HepG2 (cell line): Measurements from ENCODE around the gene CPHXL. TPM values are rescaled to one million over a fixed set of nuclear protein-coding genes. Genes with fewer than 3 reads are reported as not detected.

ENCODE experiments used
- ATAC-seq: fragments of 200-7000 bp; cut with Tn5 transposase; 3 replicates; pipeline ENCODE4 v1.9.1; 2020; ENCODE audit warnings: mild to moderate bottlenecking, moderate library complexity
- BruUV-seq: library from RNA; stranded (reverse); fragments of 400-500 nt; replicated peaks from 2 replicates; lab custom pipeline; 2021; lab: Mats Ljungman, UMichigan
- CTCF ChIA-PET: fragments of 300-600 bp; formaldehyde crosslinking; extraction: SDS; loops from one replicate; lab custom pipeline; 2021; ENCODE audit warnings: low total read pairs, inconsistent platforms, low intra/inter-chr PET ratio; lab: Yijun Ruan, JAX
- POLR2A ChIA-PET: fragments of 350-600 bp; sonication (Branson Sonifier 250); formaldehyde crosslinking; loops from one replicate; lab custom pipeline; 2020; ENCODE audit warnings: antibody characterized with exemption, inconsistent platforms; lab: Yijun Ruan, JAX
- DNase-seq: peaks from one replicate; pipeline ENCODE4 v3.0.0-alpha.2; 2015; ENCODE audit warnings: low spot score
- FAIRE-seq: peaks from 3 replicates; lab custom pipeline; 2011; peaks lifted over from hg19 to GRCh38; lab: Jason Lieb, UNC
- H2AFZ ChIP-seq: one replicate; pipeline ENCODE4 v1.6.1; 2011; ENCODE audit warnings: low read length, inconsistent platforms
- H3K27ac ChIP-seq: fragments of 300-600 bp; 3 replicates; pipeline ENCODE4 v1.8.0; 2011; ENCODE audit warnings: mixed run types, mild to moderate bottlenecking, mixed read lengths, low read length, inconsistent platforms; ENCODE audit not compliant: insufficient read depth; ENCODE audit errors: extremely low read length
- H3K27me3 ChIP-seq, 2 experiments: fragments of 200-600 bp in 1 of 2; 2 replicates in 1 of 2; 3 replicates in 1 of 2; pipeline versions ENCODE4 v1.6.0 to v1.8.0; 2011; ENCODE audit warnings: low read length in 2 of 2, mild to moderate bottlenecking in 2 of 2, moderate library complexity in 2 of 2, inconsistent platforms in 1 of 2; ENCODE audit not compliant: insufficient read depth in 2 of 2, control insufficient read depth in 1 of 2
- H3K36me3 ChIP-seq, 2 experiments: fragments of 200-600 bp in 1 of 2; replicated peaks in 1 of 2; 2 replicates in 1 of 2; 3 replicates in 1 of 2; pipeline versions ENCODE4 v1.5.1 to v1.8.0; 2011; ENCODE audit warnings: low read length in 2 of 2, inconsistent platforms in 1 of 2; ENCODE audit not compliant: insufficient read depth in 2 of 2, control insufficient read depth in 1 of 2
- H3K4me1 ChIP-seq: 2 replicates; pipeline ENCODE4 v1.5.1; 2012; ENCODE audit warnings: low read length, inconsistent platforms; ENCODE audit not compliant: insufficient read depth
- H3K4me2 ChIP-seq: 2 replicates; pipeline ENCODE4 v1.6.0; 2011; ENCODE audit warnings: low read depth, low read length, inconsistent platforms
- H3K4me3 ChIP-seq, 3 experiments: fragments of 200-600 bp in 1 of 3; sonication (generic), shearing (Covaris generic) in 1 of 3; replicated peaks in 1 of 3; 2 replicates each; pipeline ENCODE4 v1.5.1; 2011 to 2016; ENCODE audit warnings: low read length in 3 of 3, inconsistent platforms in 2 of 3, low read depth in 2 of 3, mild to moderate bottlenecking in 2 of 3, control low read depth in 1 of 3, mixed read lengths in 1 of 3; ENCODE audit not compliant: insufficient read depth in 1 of 3
- H3K79me2 ChIP-seq: one replicate; pipeline ENCODE4 v1.6.1; 2011; ENCODE audit warnings: low read length, inconsistent platforms; ENCODE audit not compliant: insufficient read depth
- H3K9ac ChIP-seq: 2 replicates; pipeline ENCODE4 v1.6.0; 2011; ENCODE audit warnings: mild to moderate bottlenecking, low read depth, low read length, inconsistent platforms; ENCODE audit not compliant: insufficient read depth
- H3K9me3 ChIP-seq: 2 replicates; pipeline ENCODE4 v1.5.1; 2012; ENCODE audit warnings: mild to moderate bottlenecking, low read length
- H4K20me1 ChIP-seq: 2 replicates; pipeline ENCODE4 v1.6.0; 2011; ENCODE audit warnings: inconsistent platforms, mild to moderate bottlenecking, low read length, moderate library complexity; ENCODE audit not compliant: insufficient read depth
- DDIT3 ChIP-seq: sonication (generic); formaldehyde crosslinking; IDR thresholded peaks from 2 replicates; pipeline ENCODE4 v1.4.0; 2020; ENCODE audit warnings: mild to moderate bottlenecking, missing genetic modification reagents
- IKZF5 ChIP-seq: IDR thresholded peaks from 2 replicates; pipeline ENCODE4 v1.6.1; 2018; ENCODE audit warnings: missing genetic modification reagents, mild to moderate bottlenecking, missing compliant biosample characterization
- KMT2A ChIP-seq: sonication (generic); formaldehyde crosslinking; IDR thresholded peaks from 2 replicates; pipeline ENCODE4 v1.4.0; 2020; ENCODE audit warnings: missing genetic modification reagents
- SIN3B ChIP-seq: fragments of 150-350 bp; IDR thresholded peaks from 2 replicates; pipeline ENCODE4 v1.6.1; 2014; ENCODE audit warnings: low read length
- TCF12 ChIP-seq, 2 experiments: fragments of 450-650 bp in 1 of 2; sonication (generic) in 1 of 2; formaldehyde crosslinking in 1 of 2; IDR thresholded peaks; 2 replicates each; pipeline versions ENCODE4 v1.6.1 to v1.8.0; 2017 to 2022; ENCODE audit warnings: antibody characterized with exemption in 1 of 2, mild to moderate bottlenecking in 1 of 2, missing genetic modification reagents in 1 of 2, moderate library complexity in 1 of 2
- ZNF24 ChIP-seq: fragments of 450-650 bp; IDR thresholded peaks from 2 replicates; pipeline ENCODE4 v1.6.1; 2017; ENCODE audit warnings: antibody characterized with exemption, mild to moderate bottlenecking
- ZNF460 ChIP-seq: sonication (generic); formaldehyde crosslinking; IDR thresholded peaks from 2 replicates; pipeline ENCODE4 v1.5.1; 2020; ENCODE audit warnings: missing genetic modification reagents, mild to moderate bottlenecking, borderline replicate concordance
- ZNF572 ChIP-seq: sonication (generic); formaldehyde crosslinking; IDR thresholded peaks from 2 replicates; pipeline ENCODE4 v1.5.1; 2020; ENCODE audit warnings: mild to moderate bottlenecking, missing genetic modification reagents
- ZNF83 ChIP-seq: sonication (generic); formaldehyde crosslinking; IDR thresholded peaks from 2 replicates; pipeline ENCODE4 v1.4.0; 2020; ENCODE audit warnings: missing genetic modification reagents, mild to moderate bottlenecking, borderline replicate concordance
- WGBS: methylation state at CpG from one replicate; pipeline ENCODE4 v1.1.6; 2017; ENCODE audit warnings: low lambda C conversion rate; 5-methylcytosine and 5-hydroxymethylcytosine counted together
- in situ Hi-C: cut with HindIII; loops from 2 replicates; pipeline ENCODE4 v1.10.0; 2017; ENCODE audit warnings: low pct_unique_long_range_greater_than_20kb; ENCODE audit not compliant: extremely low pct_ligation_motif_present
- intact Hi-C: fragments of 100-400 bp; cut with micrococcal nuclease; formaldehyde crosslinking; loops from one replicate; pipeline ENCODE4 v1.10.0; 2022; ENCODE audit not compliant: unreplicated experiment
- polyA plus RNA-seq, 8 experiments: library from polyadenylated mRNA; depleted of rRNA in 3 of 8; stranded (reverse) in 7 of 8; unstranded in 1 of 8; fragments of >200 nt; fragmentation: Illumina TruSeq in 4 of 8; extraction: Trizol in 4 of 8; gene quantifications; 2 replicates each; pipeline versions ENCODE4 v1.2.1 to v1.2.3, GENCODE V29; 2011 to 2016; ENCODE audit warnings: low read depth in 4 of 8, missing spikeins in 1 of 8, mixed read lengths in 1 of 8; ENCODE audit not compliant: insufficient read depth in 1 of 8
- total RNA-seq, 5 experiments: library from RNA; depleted of rRNA; stranded (reverse); fragments of >200 nt; fragmentation: Illumina TruSeq; extraction: Trizol; gene quantifications; 2 replicates each; pipeline ENCODE4 v1.2.3, GENCODE V29; 2016; ENCODE audit warnings: low read depth in 1 of 5
- TF ChIP-seq, protein P1 (sequence below): sonication (generic); formaldehyde crosslinking; IDR thresholded peaks from 2 replicates; pipeline ENCODE4 v1.4.0; 2020; ENCODE audit warnings: missing genetic modification reagents

Gene CPHXL
- total and polyA plus RNA-seq, 2 of the 13 experiments (the other 11 are each of a cell fraction or from before 2014, with no cell fraction given), result not detected

DNA sequence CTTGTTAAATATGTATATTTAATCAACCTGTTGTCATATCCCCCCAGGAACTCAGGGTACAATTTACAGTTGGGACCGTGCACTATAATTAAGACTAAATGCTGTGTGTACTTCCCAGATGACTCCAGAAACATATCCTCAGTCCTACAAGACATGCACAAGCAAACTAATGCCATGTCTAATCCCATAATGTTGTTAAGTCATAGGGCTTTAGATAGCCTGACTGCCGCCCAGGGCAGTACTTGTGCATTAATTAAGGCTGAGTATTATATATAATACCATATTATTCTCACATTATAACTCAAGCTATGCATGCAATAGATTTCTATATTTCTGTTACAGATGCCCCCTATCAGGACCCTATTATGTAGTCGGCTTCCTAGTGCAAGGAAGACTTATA lies 20.1 kb upstream of the CPHXL start:
- no peaks in the 10 kb centered on the region for H3K4me1 ChIP-seq
- H3K4me2 ChIP-seq, result no peak overlapping the region
- H3K79me2 ChIP-seq, result no peaks in the 10 kb centered on the region
- H3K27ac ChIP-seq, result no peak overlapping the region
- H3K4me3 ChIP-seq, result no peak overlapping the region
- in situ Hi-C loops, result no loop called here
- BruUV-seq, result no TSS peak
- TF ChIP-seq KMT2A (no peak), IKZF5 (CRISPR knock-in tag) (no peak), SIN3B (no peak), ZNF572 (CRISPR knock-in tag) (no peak), TCF12 (IDR thresholded peaks at IDR 0.05) (no peak), TCF12 (CRISPR knock-in tag; IDR thresholded peaks at IDR 0.05) (no peak), DDIT3 (CRISPR knock-in tag) (no peak), ZNF460 (CRISPR knock-in tag) (no peak), ZNF24 (no peak), ZNF83 (no peak)
- TF ChIP-seq, protein P1, sequence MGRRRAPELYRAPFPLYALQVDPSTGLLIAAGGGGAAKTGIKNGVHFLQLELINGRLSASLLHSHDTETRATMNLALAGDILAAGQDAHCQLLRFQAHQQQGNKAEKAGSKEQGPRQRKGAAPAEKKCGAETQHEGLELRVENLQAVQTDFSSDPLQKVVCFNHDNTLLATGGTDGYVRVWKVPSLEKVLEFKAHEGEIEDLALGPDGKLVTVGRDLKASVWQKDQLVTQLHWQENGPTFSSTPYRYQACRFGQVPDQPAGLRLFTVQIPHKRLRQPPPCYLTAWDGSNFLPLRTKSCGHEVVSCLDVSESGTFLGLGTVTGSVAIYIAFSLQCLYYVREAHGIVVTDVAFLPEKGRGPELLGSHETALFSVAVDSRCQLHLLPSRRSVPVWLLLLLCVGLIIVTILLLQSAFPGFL (CRISPR knock-in tag), result no peak
- TF ChIP-seq, all 625 proteins: peak for 0
- no peak for FAIRE-seq
- Histone ChIP-seq H4K20me1 (no peaks in the 10 kb centered on the region), H3K36me3 (no peaks in the 10 kb centered on the region), H2AFZ (no peak overlapping the region), H3K9me3 (peaks cover 35% of the 10 kb centered on the region), H3K27me3 (no peaks in the 10 kb centered on the region), H3K9ac (no peak overlapping the region)
- CTCF ChIA-PET, result no interaction called here
- intact Hi-C loops, result no loop called here
- no peak for ATAC-seq
- no peak for DNase-seq
- 9% methylated on average over 3 of the region's 3 CpGs for WGBS
- POLR2A ChIA-PET, result no interaction called here
